DMS153 treated with DMSO at 0.1 percent for 48 hours (cell line): ENCODE data around the gene KANK4.
A peak's percentile ranks its signal among the peaks of the same experiment; 100 is the strongest.

Experiments
- DNase-seq: peaks from one replicate; lab custom pipeline; 2025; ENCODE audit not compliant: unreplicated experiment; lab: John Stamatoyannopoulos, UW

The KANK4 gene

GRCh38 chr1:62318756-62319544 is at the start of gene KANK4:
TSS of gene KANK4 (minus strand) at chr1:62319434. CDS start at chr1:62281564, 37,870 bp downstream.
- DNase-seq = no peak

DNA sequence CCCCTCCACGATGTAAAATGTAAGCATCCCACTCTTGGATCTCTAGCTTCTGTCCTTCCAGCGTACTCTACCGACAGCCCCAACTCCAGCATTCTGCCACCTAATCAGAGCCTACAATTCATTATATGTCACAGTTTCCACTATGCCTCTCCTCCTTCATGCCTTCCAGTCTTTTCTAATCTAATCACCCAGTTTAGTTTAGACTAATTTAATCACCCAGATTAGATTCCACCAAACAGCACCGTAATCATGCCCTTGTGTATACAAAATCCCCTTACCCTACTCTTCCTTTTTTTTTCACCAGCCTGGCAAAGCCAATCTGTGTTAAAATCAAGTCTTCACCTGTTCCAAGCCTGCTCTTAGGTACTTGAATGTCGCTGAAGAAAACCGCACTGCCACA is 49.8 kb upstream of the KANK4 start:
- DNase-seq = no peak

GRCh38 chr1:62367005-62367557 is 47.8 kb upstream of the KANK4 start:
- DNase-seq = no peak

DNA sequence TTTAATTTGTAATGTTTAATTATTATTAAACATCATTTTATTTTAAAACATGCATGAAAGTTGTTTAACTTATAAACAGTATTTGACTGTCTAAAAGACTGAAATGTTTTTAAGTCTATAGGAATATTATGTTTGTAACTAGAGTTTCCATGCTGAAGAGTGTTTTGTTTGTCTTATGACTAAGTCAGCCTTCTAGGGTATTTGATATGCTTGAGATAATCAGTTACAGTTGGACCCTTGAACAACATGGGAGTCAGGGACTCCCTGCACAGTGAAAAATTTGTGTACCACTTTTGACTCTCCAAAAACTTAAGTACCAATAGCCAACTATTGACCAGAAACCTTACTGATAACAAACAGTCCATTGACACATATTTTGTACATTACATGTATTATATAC is 45.5 kb upstream of the KANK4 start:
- no peak for DNase-seq

GRCh38 chr1:62362926-62363325 is 43.7 kb upstream of the KANK4 start:
- no peak for DNase-seq

DNA sequence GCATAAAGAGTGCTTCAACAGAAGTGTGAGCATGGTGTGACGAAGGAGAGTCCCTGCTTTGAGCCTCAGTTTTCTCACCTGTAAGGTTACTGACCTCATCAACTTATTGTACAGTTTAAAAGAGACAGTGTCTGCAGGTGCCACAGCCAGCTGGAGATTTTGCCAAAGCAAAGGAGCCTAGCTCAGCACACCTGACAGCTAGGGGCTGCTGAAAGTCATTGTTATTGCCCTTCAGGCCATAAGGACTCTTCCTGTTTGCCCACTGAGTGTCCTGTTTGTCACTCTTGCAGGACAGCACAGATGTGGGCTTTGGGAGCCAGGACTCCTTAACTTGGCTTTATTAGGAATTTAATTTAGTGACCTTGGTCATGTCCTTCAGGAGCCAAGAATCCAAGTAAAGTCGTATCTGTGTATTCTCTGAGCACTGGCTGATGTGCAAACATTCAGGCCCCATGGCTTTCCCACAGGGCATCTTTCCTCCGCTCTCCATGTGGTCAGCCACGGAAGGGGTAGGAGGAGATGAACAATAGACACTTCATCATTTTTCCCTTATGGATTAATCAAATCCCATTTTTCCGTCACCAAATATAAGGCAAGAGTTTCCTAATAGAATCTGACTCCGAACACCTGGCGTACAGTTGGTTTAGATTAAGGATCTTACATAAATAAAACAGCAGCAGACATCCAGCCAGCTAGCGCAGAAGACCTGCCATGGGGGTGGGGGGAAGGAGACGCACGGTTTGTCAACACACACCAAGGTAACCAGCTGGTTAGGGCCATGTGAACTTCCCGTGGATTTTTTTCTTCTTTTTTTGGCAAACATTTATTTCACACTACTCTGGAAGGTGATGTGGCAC is 43.1 kb upstream of the KANK4 start:
- DNase-seq = no peak

GRCh38 chr1:62361431-62361830 is 42.2 kb upstream of the KANK4 start:
- no peak for DNase-seq

- peak; percentile 82 for DNase-seq
Measured at GRCh38 chr1:62358665-62359373, 39.6 kb upstream of the KANK4 start.

DNA sequence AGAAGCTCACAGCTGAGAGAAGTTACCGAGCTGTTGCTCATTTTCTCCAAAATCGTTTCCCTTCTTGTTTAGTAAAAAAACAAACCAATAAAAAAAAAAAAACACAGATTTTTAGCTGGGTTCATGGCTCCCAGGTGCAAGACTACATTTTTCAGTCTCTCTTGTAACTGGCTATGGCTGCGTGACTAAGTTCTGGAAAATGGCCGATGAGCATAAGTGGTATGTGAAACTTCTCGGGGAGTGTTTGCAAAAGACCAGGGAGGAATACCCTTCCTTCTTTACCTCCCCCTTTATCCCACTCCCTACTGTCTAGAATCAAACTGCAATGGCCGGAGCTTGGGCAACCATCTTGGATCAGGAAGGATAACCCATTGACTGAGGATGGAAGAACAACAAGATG is 38.7 kb upstream of the KANK4 start:
- DNase-seq = no peak

- no peak for DNase-seq
Measured at GRCh38 chr1:62356257-62356835, 37.1 kb upstream of the KANK4 start.

DNA sequence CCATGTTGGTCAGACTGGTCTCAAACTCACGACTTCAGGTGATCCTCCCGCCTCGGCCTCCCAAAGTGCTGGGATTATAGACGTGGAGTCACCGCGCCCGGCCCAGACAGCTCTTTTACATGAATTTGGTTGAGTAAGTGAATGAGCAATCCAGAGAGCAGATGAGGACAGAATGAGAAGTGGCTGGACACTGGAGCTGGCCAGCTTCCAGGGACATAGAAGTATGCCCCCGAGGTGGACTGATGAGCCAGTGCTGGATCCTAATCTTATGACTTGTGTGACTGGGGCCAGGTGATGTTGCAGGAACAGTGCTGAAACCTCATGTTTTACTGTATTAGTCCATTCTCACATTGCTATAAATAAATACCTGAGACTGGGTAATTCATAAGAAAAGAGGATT is 35.9 kb upstream of the KANK4 start:
- no peak for DNase-seq

GRCh38 chr1:62353853-62354252 is 34.6 kb upstream of the KANK4 start:
- no peak for DNase-seq

GRCh38 chr1:62352387-62352786 is 33.2 kb upstream of the KANK4 start:
- DNase-seq = no peak

DNA sequence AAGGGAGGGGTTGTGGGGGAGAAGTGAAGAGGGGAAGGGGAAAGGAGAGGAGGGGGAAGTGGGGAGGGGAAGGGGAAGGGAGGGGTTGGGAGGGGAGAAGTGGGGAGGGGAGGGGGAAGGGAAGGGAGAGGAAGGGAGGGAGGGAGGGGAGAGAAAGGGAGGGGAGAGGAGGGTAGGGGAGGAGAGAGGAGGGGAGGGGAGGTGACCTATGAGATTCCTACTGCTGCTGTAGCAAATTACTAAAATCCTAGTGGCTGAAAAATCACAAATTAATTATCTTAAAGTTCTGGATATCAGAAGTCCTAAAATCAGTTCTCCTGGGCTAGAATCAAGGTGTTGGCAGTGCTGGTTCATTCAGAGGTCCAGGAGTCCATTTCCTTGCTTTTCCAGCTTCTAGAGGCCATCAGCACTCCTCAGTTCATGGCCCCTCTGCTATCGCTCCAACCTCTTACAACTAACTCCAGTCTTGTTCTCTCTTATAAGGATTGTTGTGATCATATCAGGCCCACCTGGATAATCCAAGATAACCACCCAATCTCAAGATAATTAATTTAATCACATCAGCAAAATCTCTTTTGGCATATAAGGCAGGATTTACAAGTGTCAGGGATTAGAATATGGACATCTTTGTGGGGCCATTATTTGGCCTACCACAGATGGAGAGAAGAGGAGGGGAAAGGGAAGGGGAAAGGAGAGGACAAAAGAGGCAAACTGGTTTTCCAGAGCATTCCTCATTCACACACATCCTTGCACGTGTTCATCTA is 30.4 kb upstream of the KANK4 start:
- no peak for DNase-seq

DNA sequence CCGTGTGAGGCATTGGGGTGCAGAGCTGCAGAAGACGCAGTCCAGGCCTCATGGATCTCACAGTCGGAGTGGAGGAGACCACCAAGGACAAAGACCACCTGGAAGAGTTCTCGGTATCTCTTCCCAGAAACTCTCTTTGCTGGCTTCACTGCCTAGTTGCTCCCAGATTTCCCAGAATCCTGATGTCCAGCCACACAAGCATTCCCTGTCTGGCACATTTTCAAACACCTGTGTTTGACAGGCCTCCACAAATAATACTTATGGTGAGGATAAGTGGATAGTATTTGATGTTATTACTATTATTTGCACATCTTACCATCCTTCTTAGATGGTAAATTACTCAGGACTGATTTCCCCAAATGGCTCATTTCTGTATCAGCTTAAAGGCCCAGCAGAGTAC is 27.7 kb upstream of the KANK4 start:
- DNase-seq = no peak

GRCh38 chr1:62343911-62344310 is 24.7 kb upstream of the KANK4 start:
- no peak for DNase-seq

DNA sequence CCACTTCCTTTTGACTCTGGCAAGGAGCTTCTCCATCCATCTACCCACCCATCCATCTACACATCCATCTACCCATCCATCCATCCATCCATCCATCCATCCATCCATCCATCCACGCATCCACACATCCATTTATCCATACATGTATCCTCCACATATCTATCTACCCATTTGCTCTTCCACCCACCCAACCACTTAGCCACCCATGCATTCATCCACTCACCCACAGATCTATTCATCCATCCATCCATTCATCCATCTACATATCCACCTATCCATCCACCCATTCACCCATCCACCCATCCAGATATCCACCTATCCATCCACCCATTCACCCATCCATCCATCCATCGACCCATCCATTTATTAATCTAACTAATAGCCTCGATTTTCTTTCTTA is 23.0 kb upstream of the KANK4 start:
- DNase-seq = no peak

GRCh38 chr1:62341615-62342014 is 22.4 kb upstream of the KANK4 start:
- no peak for DNase-seq

GRCh38 chr1:62341089-62341488 is 21.9 kb upstream of the KANK4 start:
- DNase-seq = no peak
